D721Med (cell line): ENCODE results near the gene VAPB.

ENCODE experiments used
- DNase-seq: peaks from one replicate; pipeline ENCODE4 v3.0.0; 2011; ENCODE audit warnings: low spot score; ENCODE audit not compliant: insufficient read length
- FAIRE-seq: peaks from 2 replicates; lab custom pipeline; 2011; peaks lifted over from hg19 to GRCh38; lab: Jason Lieb, UNC
- TF ChIP-seq, protein P1 (sequence below): IDR thresholded peaks from 2 replicates; pipeline ENCODE4 v1.5.1; 2012; ENCODE audit warnings: mild to moderate bottlenecking, control low read depth; ENCODE audit not compliant: insufficient read depth; ENCODE audit errors: missing control alignments

The VAPB gene

DNA sequence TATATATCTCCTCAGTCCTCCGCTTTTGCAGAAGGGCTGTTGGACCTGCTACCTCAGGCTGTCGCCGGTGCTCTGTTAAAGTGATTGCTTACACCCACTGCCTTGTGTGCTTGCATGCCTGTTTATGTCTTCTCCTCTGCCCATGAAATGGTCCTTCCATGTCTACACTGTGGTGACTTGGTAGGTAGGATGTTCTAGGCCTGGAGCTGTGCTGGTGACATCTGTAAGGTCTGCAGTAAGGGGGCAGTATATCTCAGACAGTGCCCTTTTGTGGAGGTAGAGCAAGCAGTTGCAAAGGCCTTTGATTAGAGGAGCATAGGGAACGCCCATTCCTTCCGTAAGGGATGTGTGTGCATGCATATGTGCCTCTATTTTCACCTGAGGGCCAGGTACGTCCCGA lies 40.3 kb downstream of the VAPB start:
- DNase-seq (no peak), FAIRE-seq (no peak)
- TF ChIP-seq, protein P1, sequence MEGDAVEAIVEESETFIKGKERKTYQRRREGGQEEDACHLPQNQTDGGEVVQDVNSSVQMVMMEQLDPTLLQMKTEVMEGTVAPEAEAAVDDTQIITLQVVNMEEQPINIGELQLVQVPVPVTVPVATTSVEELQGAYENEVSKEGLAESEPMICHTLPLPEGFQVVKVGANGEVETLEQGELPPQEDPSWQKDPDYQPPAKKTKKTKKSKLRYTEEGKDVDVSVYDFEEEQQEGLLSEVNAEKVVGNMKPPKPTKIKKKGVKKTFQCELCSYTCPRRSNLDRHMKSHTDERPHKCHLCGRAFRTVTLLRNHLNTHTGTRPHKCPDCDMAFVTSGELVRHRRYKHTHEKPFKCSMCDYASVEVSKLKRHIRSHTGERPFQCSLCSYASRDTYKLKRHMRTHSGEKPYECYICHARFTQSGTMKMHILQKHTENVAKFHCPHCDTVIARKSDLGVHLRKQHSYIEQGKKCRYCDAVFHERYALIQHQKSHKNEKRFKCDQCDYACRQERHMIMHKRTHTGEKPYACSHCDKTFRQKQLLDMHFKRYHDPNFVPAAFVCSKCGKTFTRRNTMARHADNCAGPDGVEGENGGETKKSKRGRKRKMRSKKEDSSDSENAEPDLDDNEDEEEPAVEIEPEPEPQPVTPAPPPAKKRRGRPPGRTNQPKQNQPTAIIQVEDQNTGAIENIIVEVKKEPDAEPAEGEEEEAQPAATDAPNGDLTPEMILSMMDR: no peak

DNA sequence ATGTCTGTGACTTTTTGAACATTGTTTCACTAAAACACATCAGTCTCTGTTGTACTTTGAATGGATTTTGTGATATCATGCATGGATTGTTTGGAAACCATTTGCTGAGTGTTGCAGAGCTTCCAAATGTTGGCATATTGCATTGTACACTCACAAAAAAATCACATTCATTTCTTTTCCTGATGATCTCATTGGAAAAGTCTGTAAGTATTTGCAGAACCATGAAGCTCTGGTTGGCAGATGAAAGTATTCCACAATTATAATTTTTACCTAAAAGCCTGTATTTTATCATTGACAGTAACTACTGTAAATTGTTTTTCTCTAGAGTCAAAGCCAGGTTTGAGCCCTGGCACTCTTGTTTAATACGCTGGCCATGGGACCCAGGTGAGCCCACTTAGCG lies 42.1 kb downstream of the VAPB start:
- no peak for DNase-seq
- TF ChIP-seq, protein P1: no peak
- no peak for FAIRE-seq

DNA sequence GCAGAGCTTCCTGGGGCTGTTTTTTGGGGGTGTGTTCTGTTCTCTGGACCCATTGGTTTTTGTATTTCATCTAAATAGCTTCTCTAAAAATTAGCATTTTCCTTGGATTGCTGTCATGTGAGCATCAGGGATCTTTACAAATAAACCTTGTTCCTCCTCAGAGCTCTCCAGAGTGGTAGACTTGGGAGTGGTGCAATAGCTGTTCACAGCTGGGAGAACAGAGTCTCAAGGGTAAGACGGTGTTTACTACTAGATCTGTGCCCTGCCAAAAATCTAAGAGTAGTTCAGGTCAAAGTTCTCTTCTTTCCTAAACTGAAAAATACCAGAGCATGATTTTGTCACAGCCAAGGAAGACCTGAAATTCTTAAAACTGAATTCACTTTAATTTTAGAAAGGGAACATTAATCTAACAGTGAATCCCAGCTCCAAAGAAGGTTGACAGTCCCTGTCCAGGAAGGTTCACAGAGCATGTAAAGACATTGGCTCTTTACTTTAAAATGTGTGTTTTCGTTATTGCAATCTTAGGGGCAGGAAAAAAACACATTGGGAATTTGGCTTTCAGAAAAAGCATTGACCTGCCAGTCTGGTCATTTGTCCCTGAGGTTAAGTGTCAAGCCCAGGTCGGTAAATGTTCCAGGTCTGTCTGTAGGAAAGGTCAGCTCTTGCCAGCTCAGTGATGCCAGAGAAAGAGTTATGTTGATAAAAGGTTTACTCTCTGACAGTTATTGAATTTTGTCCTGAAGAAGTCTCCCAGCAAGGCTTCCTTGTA lies 43.3 kb downstream of the VAPB start:
- FAIRE-seq: no peak

DNA sequence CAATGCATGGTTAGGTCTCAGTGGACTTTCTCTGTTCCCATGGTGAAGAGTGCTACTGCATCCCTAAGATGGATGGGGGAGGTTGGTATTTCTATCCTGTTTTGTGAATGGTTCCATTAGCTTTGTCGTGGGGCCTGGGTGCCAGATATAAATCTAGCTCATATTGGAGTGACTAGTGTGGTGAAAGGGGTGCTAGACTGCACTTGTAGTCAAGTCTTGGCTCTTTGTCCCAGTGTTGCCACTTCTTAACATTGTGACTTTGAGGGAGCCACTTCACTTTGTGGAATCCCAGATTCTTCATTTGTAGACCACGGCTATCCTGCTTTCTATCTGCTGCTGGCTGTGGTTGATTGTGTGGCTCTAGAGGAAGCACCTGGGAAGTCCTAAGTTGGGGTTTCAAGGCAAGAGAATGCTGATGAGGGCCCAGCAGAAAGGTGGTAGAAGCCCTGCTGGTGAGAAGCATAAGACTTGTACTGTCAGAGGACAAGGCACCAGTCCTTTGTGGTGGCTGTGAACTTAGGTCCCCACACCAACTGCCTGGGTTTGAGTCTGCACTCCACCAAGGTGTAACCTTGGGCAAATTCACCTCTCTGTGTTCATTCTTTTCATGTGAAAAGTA lies 44.1 kb downstream of the VAPB start:
- no peak for FAIRE-seq
- TF ChIP-seq, protein P1: no peak
- DNase-seq: no peak

More for the DNA sequence above, 43.3 kb downstream of the VAPB start:
- DNase-seq: no peak
- TF ChIP-seq, protein P1: no peak

DNA sequence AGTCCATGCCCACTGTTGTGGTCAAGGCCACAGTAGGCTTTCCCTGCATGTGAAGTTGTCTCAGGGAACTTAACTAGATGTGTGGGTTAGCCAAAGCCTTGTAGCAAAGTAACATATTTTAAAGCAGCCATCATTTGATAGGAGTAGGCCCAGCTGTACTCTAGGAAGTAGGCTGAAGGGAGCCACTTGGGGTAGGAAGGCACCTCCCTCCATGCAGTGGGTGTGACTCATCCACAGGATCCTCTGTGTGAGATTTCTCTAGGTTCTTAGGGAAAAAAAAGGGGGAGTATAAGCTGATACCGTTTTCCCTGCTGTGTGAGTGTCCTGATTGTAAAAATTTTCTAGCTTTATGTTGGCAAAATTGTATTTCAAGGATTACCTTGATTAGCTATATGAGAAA lies 44.7 kb downstream of the VAPB start:
- DNase-seq (no peak), FAIRE-seq (no peak)
- TF ChIP-seq, protein P1: no peak

DNA sequence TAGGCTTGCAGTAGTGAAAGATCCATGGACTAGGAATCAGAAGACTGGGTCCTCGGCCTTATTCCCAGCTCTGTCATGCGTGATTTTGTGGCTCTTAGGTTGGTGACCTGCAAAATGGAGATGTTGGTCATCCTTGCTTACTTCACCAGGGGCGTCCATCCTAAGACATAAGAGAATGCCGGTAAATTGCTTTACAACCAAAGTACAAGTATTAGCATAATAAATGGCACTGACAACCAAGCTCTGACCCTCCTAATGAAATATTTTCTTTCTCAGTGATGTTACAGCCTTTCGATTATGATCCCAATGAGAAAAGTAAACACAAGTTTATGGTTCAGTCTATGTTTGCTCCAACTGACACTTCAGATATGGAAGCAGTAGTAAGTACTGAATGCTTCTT lies 45.3 kb downstream of the VAPB start:
- DNase-seq: no peak
- TF ChIP-seq, protein P1: no peak
- FAIRE-seq: no peak

DNA sequence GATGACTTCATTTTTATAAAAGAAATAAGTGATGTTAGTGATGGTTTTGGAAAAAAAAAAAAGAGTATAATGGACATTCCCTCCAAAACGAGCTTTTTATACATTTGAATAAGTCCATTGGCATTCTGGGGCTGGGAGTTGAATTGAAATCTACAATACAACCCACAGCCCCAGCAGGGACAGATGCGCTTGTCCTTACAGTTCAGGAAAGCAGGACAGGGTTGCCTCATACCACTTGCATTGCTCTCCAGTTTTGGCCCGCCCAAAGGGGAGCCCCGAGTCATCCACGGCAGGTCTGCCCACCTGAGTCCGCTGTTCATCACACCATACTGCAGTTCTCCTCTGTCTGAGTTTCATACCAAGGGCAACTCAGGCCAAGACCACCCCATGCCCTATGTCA lies 46.2 kb downstream of the VAPB start:
- TF ChIP-seq, protein P1: no peak
- FAIRE-seq: no peak
- DNase-seq: no peak
